Subcutaneous adipose tissue (tissue), 4 donors: ENCODE measurements around the gene STX18. TPM values are rescaled to one million over a fixed set of nuclear protein-coding genes. Genes with fewer than 3 reads are reported as not detected.

Source experiments
- total RNA-seq, 4 donors: library from RNA; depleted of rRNA; stranded (reverse); fragments of >200 nt; gene quantifications; one replicate each; pipeline ENCODE4 v1.1.0, GENCODE V29; 2016
- TF ChIP-seq, protein P1 (sequence below): fragments of 450-650 bp; IDR thresholded peaks from one replicate; pipeline ENCODE4 v1.5.1; 2016; ENCODE audit warnings: low read depth, mild to moderate bottlenecking, control low read depth, antibody characterized with exemption, moderate library complexity

The STX18 gene
- total RNA-seq, 4 donors from 2014 or later = 17.0 to 29.2 (median 21.6) TPM

DNA sequence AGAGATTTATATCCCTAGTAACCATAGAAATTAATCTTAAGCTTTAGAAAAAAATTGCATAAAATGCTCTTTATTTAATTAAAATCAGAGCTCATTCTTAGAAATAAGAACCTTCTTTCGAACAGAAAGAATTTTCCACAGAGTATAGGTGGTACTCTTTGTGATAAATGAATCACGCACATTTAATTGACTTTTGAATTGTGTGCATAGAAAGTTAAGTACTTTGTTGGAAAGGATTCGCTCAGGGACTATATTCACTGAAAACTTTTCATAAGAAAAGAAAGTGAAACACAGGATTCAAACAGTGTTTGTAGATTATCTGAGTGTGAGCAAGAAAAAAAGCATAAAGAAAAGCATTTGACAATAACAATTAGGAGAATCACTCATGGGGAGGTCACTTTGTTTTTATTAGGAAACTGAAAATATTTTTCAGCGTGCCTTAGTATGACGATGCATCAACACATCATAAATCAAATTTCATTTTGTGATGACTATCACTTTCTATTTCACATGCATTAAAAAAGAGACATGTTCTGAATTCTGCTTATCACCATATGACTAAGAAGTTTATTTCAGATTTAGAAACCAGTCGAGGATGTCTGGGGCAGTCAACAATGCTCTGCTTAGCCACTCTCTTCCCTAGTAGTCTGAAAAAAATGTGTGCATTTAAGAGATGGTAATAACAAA, 49.5 kb downstream of the STX18 start:
- TF ChIP-seq, protein P1, sequence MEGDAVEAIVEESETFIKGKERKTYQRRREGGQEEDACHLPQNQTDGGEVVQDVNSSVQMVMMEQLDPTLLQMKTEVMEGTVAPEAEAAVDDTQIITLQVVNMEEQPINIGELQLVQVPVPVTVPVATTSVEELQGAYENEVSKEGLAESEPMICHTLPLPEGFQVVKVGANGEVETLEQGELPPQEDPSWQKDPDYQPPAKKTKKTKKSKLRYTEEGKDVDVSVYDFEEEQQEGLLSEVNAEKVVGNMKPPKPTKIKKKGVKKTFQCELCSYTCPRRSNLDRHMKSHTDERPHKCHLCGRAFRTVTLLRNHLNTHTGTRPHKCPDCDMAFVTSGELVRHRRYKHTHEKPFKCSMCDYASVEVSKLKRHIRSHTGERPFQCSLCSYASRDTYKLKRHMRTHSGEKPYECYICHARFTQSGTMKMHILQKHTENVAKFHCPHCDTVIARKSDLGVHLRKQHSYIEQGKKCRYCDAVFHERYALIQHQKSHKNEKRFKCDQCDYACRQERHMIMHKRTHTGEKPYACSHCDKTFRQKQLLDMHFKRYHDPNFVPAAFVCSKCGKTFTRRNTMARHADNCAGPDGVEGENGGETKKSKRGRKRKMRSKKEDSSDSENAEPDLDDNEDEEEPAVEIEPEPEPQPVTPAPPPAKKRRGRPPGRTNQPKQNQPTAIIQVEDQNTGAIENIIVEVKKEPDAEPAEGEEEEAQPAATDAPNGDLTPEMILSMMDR = no peak

DNA sequence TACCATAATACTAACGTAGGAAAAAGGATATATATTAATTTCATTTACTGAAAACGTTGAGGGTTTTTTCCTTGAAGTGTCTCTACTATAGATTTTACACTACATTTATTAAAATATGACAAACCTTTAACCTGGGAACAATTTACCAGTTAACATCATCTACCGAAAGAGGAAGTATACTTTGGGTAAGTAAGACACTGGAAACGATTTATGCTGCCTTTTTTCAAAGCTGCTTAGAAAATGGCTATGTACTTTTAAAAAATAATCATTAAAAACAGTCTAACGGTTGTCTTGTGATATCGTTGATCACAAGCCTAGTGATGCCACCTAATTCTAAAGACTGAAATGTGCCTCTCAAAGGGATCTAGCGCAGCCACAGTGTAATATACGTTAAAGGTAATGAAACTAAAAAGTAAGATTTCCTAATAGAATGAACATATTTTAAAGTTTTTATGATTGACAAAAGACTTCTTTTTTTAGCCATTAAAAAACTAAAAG, 50.4 kb downstream of the STX18 start:
- TF ChIP-seq, protein P1 = no peak

DNA sequence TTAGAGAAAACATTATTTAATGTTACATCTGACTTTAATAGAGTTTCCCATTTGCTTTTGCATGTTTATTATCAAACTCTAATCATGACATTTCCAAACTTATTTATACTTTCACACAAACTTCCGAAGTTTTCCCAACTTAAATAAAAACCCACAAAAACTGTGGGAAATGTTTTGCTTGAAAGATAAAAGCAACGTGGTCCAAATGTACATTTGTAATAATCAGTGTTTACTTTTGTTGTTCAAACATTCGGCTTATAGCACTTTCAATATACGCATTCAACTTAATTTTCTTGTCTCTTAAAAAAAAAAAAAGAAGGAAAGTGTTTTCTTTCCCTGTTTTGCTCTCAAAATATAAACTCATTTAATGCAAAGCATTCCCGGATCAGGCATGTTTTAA, 51.0 kb downstream of the STX18 start:
- TF ChIP-seq, protein P1 = no peak

DNA sequence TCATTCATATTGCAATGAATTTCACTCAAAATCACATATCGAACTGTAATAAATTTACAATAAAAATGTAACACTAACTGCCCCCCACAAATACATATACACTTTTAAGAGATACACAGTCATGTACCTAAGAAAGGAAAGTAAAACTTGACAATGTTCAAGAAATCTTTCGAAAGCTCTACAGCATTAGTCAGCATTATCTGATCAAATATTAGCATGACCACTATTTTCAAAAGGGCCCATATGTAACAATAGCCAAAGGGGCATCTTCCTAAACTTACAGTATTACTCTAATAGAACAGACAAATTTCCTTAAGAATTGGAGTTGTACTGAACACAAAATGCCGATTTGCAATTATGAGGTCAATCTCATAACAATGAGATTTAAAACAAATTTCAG, 51.8 kb downstream of the STX18 start:
- TF ChIP-seq, protein P1 = no peak

DNA sequence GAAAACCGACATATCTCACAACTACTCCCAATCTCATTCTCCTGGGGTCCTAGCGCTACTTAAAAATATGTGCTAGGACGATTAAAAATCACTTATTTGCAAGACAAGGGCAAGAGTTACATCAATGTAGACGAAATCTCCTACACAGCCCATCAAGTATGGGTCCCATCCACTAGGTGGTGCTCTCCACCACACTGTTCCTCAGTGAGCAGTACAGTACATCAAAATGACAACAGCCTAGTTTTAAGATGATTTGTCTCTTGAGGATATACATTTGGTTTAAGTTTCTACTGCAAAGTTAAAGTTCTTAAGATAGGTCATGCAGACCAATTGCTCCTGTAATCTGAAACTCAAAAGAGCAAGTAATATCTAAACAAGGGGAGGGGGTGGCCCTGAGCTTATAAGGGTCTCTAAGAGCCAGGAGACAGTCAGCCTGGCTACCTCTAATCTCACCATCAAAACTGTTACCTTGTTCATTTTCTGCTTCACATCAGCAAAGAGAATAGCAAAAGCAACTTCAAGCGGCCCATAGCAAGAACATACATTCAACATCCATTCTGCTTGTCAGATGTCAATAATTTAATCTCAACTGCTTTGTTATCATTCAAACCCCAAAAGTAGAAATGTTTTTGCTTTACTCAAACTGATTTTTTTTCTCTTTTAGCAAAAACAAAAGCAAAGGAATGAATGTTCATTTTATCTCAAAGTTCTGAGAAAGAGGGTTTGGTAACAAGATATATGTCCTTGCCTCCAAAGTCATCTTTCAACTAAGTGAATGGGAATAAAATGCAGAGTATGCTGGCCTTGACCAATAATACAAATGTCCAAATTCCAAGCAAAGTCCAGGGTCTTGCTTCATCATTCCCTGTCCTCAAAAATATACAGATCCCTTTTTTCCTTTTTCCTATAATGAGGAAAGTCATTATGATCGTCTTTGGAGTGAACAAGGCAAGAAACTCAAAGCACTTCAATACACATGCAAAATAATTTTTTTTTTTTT, 53.1 kb downstream of the STX18 start:
- TF ChIP-seq, protein P1 = no peak

DNA sequence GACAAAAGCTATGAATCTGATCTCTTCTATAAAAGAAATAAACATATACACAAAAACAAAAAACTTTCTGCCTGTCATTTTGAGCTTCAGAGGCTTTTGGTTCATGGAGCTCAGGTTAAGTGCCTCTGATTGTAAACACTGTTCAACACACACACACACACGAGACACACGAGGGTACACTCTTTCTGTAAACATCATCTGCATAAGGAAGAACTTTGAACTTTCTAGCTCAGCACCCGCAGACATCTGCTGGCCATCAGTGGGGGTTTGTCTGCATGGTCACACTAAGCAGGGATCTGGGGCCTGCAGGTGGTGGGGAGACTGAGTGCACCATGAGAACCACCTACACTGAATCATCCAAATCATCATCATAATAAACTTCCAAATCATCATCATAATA, 54.9 kb downstream of the STX18 start:
- TF ChIP-seq, protein P1 = no peak

DNA sequence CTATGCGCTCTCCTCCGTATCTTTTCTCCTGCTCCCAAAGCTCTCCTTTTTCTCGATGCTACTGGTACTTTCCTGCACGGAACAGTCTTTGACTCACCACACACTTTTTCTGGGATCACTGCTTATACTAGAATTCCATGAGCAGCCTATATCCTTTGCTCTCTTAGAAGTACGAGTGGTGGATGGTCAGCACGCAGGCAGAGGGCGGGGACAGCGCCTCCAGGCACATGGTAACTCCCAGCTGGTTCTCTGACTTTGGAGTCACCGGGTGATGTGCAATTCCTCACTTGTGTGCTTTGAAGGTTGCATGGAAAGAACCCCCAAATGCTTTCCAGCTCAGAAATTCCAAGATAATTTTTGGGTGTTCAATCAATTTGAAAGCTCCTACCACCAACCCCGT, 56.0 kb downstream of the STX18 start:
- TF ChIP-seq, protein P1 = no peak
